ENCODE data around the gene NEXMIF. TPM values are rescaled to one million over a fixed set of nuclear protein-coding genes. Genes with fewer than 3 reads are reported as not detected.
"Not testable (repeated sequence)": the region's sequence is repeated elsewhere in the genome, so short reads cannot be mapped to it uniquely, and the experiment has no call there.

The NEXMIF gene
- total RNA-seq, 1 donor from 2014 or later: 1.0 TPM

GRCh38 chrX:74797338-74797887, 127.8 kb downstream of the NEXMIF start:
- DNase-seq (ENCODE audit: low spot score): no peak

- no peak for DNase-seq (ENCODE audit: low spot score)
Measured at GRCh38 chrX:74788545-74789086, 136.6 kb downstream of the NEXMIF start.

- no peak for DNase-seq (ENCODE audit: low spot score)
Measured at GRCh38 chrX:74784629-74785028, 140.6 kb downstream of the NEXMIF start.

GRCh38 chrX:74781507-74782034, 143.7 kb downstream of the NEXMIF start:
- DNase-seq (ENCODE audit: low spot score): no peak

GRCh38 chrX:74779175-74779574, 146.1 kb downstream of the NEXMIF start:
- no peak for DNase-seq (ENCODE audit: low spot score)

GRCh38 chrX:74774988-74775387, 150.3 kb downstream of the NEXMIF start:
- no peak for DNase-seq (ENCODE audit: low spot score)

- DNase-seq (ENCODE audit: low spot score): no peak
Measured at GRCh38 chrX:74736450-74736849, 188.8 kb downstream of the NEXMIF start.

- no peak for DNase-seq (ENCODE audit: low spot score)
Measured at GRCh38 chrX:74705269-74705668, 220.0 kb downstream of the NEXMIF start.

- DNase-seq (ENCODE audit: low spot score): not testable (repeated sequence)
Measured at GRCh38 chrX:74701343-74701742, 223.9 kb downstream of the NEXMIF start.

GRCh38 chrX:74684466-74684865, 240.8 kb downstream of the NEXMIF start:
- DNase-seq (ENCODE audit: low spot score): no peak

Other genes with a start within 250 kb of the NEXMIF start
- gene ABCB7, start 230.8 kb upstream of the NEXMIF start, total RNA-seq: 22.9 TPM